ENCODE results near the gene DPAGT1.

Gene DPAGT1

GRCh38 chr11:119121811-119122124 is 20.1 kb upstream of the DPAGT1 start:
- Histone ChIP-seq H3K79me2 (ENCODE audit: control insufficient read depth, insufficient read depth, low read length, poor library complexity) (peaks cover 5% of the 10 kb centered on the region), H3K23ac (ENCODE audit: low read length) (no peak overlapping the region), H3K9ac (ENCODE audit: low read length) (peak overlapping the region; percentile 90), H3K4ac (ENCODE audit: low read depth, low read length) (peak overlapping the region; percentile 28), H3K9me3 (ENCODE audit: insufficient read depth, low read depth, low read length) (no peaks in the 10 kb centered on the region), H4K8ac (ENCODE audit: low read depth, low read length) (peak overlapping the region; percentile 75), H3K27ac (ENCODE audit: low read depth, low read length) (peak overlapping the region; percentile 30), H2AFZ (ENCODE audit: insufficient read depth, low read length, poor library complexity) (peak overlapping the region; percentile 74), H3K14ac (ENCODE audit: low read length) (peak overlapping the region; percentile 25), H3K79me1 (ENCODE audit: low read length) (peaks cover 7% of the 10 kb centered on the region), H3K4me3 (ENCODE audit: low read depth, low read length) (peak overlapping the region; percentile 94), H3K27me3 (ENCODE audit: insufficient read depth, low read length) (no peaks in the 10 kb centered on the region), H3K36me3 (ENCODE audit: control insufficient read depth in 1 of 2, insufficient read depth in 2 of 2, low read length in 2 of 2) (peaks cover 4 to 9% of the 10 kb centered on the region in 2 experiments), H3K18ac (ENCODE audit: low read length) (peak overlapping the region; percentile 32), H4K91ac (ENCODE audit: low read depth, low read length) (peak overlapping the region; percentile 40), H2BK120ac (ENCODE audit: insufficient read depth, low read length, poor library complexity) (no peak overlapping the region), H3K4me2 (ENCODE audit: low read length) (peak overlapping the region; percentile 74), H3K4me1 (ENCODE audit: control insufficient read depth in 1 of 2, insufficient read depth in 2 of 2, low read length in 2 of 2) (peaks cover 0 to 9% of the 10 kb centered on the region in 2 experiments), H4K12ac (ENCODE audit: low read depth, low read length) (peak overlapping the region; percentile 56), H2BK12ac (ENCODE audit: low read length) (no peak overlapping the region), H2BK5ac (ENCODE audit: low read depth, low read length, poor library complexity) (no peak overlapping the region), H2AK5ac (ENCODE audit: low read length) (no peak overlapping the region)
- no peak for DNase-seq
- no CpG with 5 or more reads among the region's 20 CpGs for WGBS (ENCODE audit: extremely low coverage, insufficient coverage, insufficient read length)

GRCh38 chr11:119121008-119121810 is 19.6 kb upstream of the DPAGT1 start, which contains the start of gene HINFP:
TSS of gene HINFP (plus strand) at chr11:119121580. CDS start at chr11:119126945, 5,365 bp downstream.
- Histone ChIP-seq H3K23ac (ENCODE audit: low read length) (no peak within 1 kb of the TSS), H3K9me3 (ENCODE audit: insufficient read depth, low read depth, low read length) (no peaks in the 10 kb centered on the region), H2AK5ac (ENCODE audit: low read length) (no peak within 1 kb of the TSS), H3K4me3 (ENCODE audit: low read depth, low read length) (peak within 1 kb of the TSS; percentile 94), H2BK12ac (ENCODE audit: low read length) (no peak within 1 kb of the TSS), H3K18ac (ENCODE audit: low read length) (peak within 1 kb of the TSS; percentile 32), H3K27ac (ENCODE audit: low read depth, low read length) (peak within 1 kb of the TSS; percentile 30), H4K8ac (ENCODE audit: low read depth, low read length) (peak within 1 kb of the TSS; percentile 75), H3K4me2 (ENCODE audit: low read length) (peak within 1 kb of the TSS; percentile 80), H3K79me1 (ENCODE audit: low read length) (peaks cover 7% of the 10 kb centered on the region), H3K36me3 (ENCODE audit: control insufficient read depth in 1 of 2, insufficient read depth in 2 of 2, low read length in 2 of 2) (peaks cover 5 to 7% of the 10 kb centered on the region in 2 experiments), H3K27me3 (ENCODE audit: insufficient read depth, low read length) (no peaks in the 10 kb centered on the region), H2BK120ac (ENCODE audit: insufficient read depth, low read length, poor library complexity) (no peak within 1 kb of the TSS), H3K4ac (ENCODE audit: low read depth, low read length) (peak within 1 kb of the TSS; percentile 43), H3K4me1 (ENCODE audit: control insufficient read depth in 1 of 2, insufficient read depth in 2 of 2, low read length in 2 of 2) (peaks cover 0 to 9% of the 10 kb centered on the region in 2 experiments), H3K14ac (ENCODE audit: low read length) (peak within 1 kb of the TSS; percentile 25), H4K91ac (ENCODE audit: low read depth, low read length) (peak within 1 kb of the TSS; percentile 40), H4K12ac (ENCODE audit: low read depth, low read length) (peak within 1 kb of the TSS; percentile 56), H3K79me2 (ENCODE audit: control insufficient read depth, insufficient read depth, low read length, poor library complexity) (peaks cover 5% of the 10 kb centered on the region), H3K9ac (ENCODE audit: low read length) (peak within 1 kb of the TSS; percentile 90), H2BK5ac (ENCODE audit: low read depth, low read length, poor library complexity) (no peak within 1 kb of the TSS), H2AFZ (ENCODE audit: insufficient read depth, low read length, poor library complexity) (peak within 1 kb of the TSS; percentile 74)
- WGBS (ENCODE audit: extremely low coverage, insufficient coverage, insufficient read length) = no CpG with 5 or more reads among the region's 54 CpGs
- peak; percentile 98 to 99 for DNase-seq

- H3K9ac ChIP-seq (ENCODE audit: low read length) = peak overlapping the region; percentile 42
- H2AFZ ChIP-seq (ENCODE audit: insufficient read depth, low read length, poor library complexity) = peak overlapping the region; percentile 19
- H3K14ac ChIP-seq (ENCODE audit: low read length) = no peak overlapping the region
- peak overlapping the region; percentile 65 for H4K8ac ChIP-seq (ENCODE audit: low read depth, low read length)
- H3K4me1 ChIP-seq (ENCODE audit: control insufficient read depth in 1 of 2, insufficient read depth in 2 of 2, low read length in 2 of 2) = peaks cover 0 to 9% of the 10 kb centered on the region in 2 experiments
- H3K79me1 ChIP-seq (ENCODE audit: low read length) = peaks cover 7% of the 10 kb centered on the region
- no peak overlapping the region for H2AK5ac ChIP-seq (ENCODE audit: low read length)
- H3K23ac ChIP-seq (ENCODE audit: low read length) = no peak overlapping the region
- no peak overlapping the region for H3K4me3 ChIP-seq (ENCODE audit: low read depth, low read length)
- H3K79me2 ChIP-seq (ENCODE audit: control insufficient read depth, insufficient read depth, low read length, poor library complexity) = peaks cover 5% of the 10 kb centered on the region
- H3K36me3 ChIP-seq (ENCODE audit: control insufficient read depth in 1 of 2, insufficient read depth in 2 of 2, low read length in 2 of 2) = peaks cover 7 to 8% of the 10 kb centered on the region in 2 experiments
- no peaks in the 10 kb centered on the region for H3K27me3 ChIP-seq (ENCODE audit: insufficient read depth, low read length)
- WGBS (ENCODE audit: extremely low coverage, insufficient coverage, insufficient read length) = 100% methylated on average over 2 of the region's 5 CpGs
- no peak overlapping the region for H4K91ac ChIP-seq (ENCODE audit: low read depth, low read length)
- no peak overlapping the region for H3K27ac ChIP-seq (ENCODE audit: low read depth, low read length)
- no peak overlapping the region for H2BK120ac ChIP-seq (ENCODE audit: insufficient read depth, low read length, poor library complexity)
- peak overlapping the region; percentile 80 for H3K4me2 ChIP-seq (ENCODE audit: low read length)
- no peak overlapping the region for H3K4ac ChIP-seq (ENCODE audit: low read depth, low read length)
- H3K9me3 ChIP-seq (ENCODE audit: insufficient read depth, low read depth, low read length) = no peaks in the 10 kb centered on the region
- H2BK12ac ChIP-seq (ENCODE audit: low read length) = no peak overlapping the region
- DNase-seq = no peak
- no peak overlapping the region for H2BK5ac ChIP-seq (ENCODE audit: low read depth, low read length, poor library complexity)
- H4K12ac ChIP-seq (ENCODE audit: low read depth, low read length) = peak overlapping the region; percentile 23
- H3K18ac ChIP-seq (ENCODE audit: low read length) = no peak overlapping the region
These were observed 19.0 kb upstream of the DPAGT1 start for GRCh38 chr11:119120639-119121007.

GRCh38 chr11:119118946-119119345 is 17.3 kb upstream of the DPAGT1 start:
- Histone ChIP-seq H3K4ac (ENCODE audit: low read depth, low read length) (no peak overlapping the region), H3K79me2 (ENCODE audit: control insufficient read depth, insufficient read depth, low read length, poor library complexity) (peaks cover 5% of the 10 kb centered on the region), H3K27ac (ENCODE audit: low read depth, low read length) (no peak overlapping the region), H3K9ac (ENCODE audit: low read length) (no peak overlapping the region), H2AFZ (ENCODE audit: insufficient read depth, low read length, poor library complexity) (no peak overlapping the region), H3K23ac (ENCODE audit: low read length) (no peak overlapping the region), H3K14ac (ENCODE audit: low read length) (no peak overlapping the region), H3K18ac (ENCODE audit: low read length) (no peak overlapping the region), H3K4me2 (ENCODE audit: low read length) (no peak overlapping the region), H4K8ac (ENCODE audit: low read depth, low read length) (no peak overlapping the region), H2BK5ac (ENCODE audit: low read depth, low read length, poor library complexity) (no peak overlapping the region), H2BK12ac (ENCODE audit: low read length) (no peak overlapping the region), H4K12ac (ENCODE audit: low read depth, low read length) (no peak overlapping the region), H2AK5ac (ENCODE audit: low read length) (no peak overlapping the region), H3K4me3 (ENCODE audit: low read depth, low read length) (no peak overlapping the region), H3K4me1 (ENCODE audit: control insufficient read depth in 1 of 2, insufficient read depth in 2 of 2, low read length in 2 of 2) (peaks cover 0 to 9% of the 10 kb centered on the region in 2 experiments), H4K91ac (ENCODE audit: low read depth, low read length) (no peak overlapping the region), H3K36me3 (ENCODE audit: control insufficient read depth in 1 of 2, insufficient read depth in 2 of 2, low read length in 2 of 2) (peaks cover 4 to 8% of the 10 kb centered on the region in 2 experiments), H2BK120ac (ENCODE audit: insufficient read depth, low read length, poor library complexity) (no peak overlapping the region), H3K9me3 (ENCODE audit: insufficient read depth, low read depth, low read length) (no peaks in the 10 kb centered on the region), H3K27me3 (ENCODE audit: insufficient read depth, low read length) (no peaks in the 10 kb centered on the region), H3K79me1 (ENCODE audit: low read length) (peaks cover 7% of the 10 kb centered on the region)
- no peak for DNase-seq
- WGBS (ENCODE audit: extremely low coverage, insufficient coverage, insufficient read length) = no CpG with 5 or more reads among the region's 1 CpG
